Osteoblast (primary cell): ENCODE measurements around the gene BGLAP. TPM values are rescaled to one million over a fixed set of nuclear protein-coding genes. Genes with fewer than 3 reads are reported as not detected.

Source experiments
- DNase-seq: peaks from one replicate; pipeline ENCODE4 v3.0.0; 2011; ENCODE audit warnings: low spot score, mixed read lengths; ENCODE audit not compliant: insufficient read length; ENCODE audit errors: missing footprints
- H2AFZ ChIP-seq: 2 replicates; pipeline ENCODE4 v1.6.0; 2011; ENCODE audit warnings: mild to moderate bottlenecking, low read length
- H3K27ac ChIP-seq: 2 replicates; pipeline ENCODE4 v1.5.1; 2011; ENCODE audit warnings: mild to moderate bottlenecking, low read depth, low read length, moderate library complexity
- H3K27me3 ChIP-seq: 2 replicates; pipeline ENCODE4 v1.6.0; 2012; ENCODE audit warnings: mild to moderate bottlenecking, control low read depth, inconsistent platforms, low read length, moderate library complexity; ENCODE audit not compliant: insufficient read depth
- H3K36me3 ChIP-seq: 2 replicates; pipeline ENCODE4 v1.5.1; 2011; ENCODE audit warnings: mild to moderate bottlenecking, low read length, control low read depth, moderate library complexity; ENCODE audit not compliant: insufficient read depth
- H3K4me1 ChIP-seq: 2 replicates; pipeline ENCODE4 v1.5.1; 2011; ENCODE audit warnings: mild to moderate bottlenecking, low read length, control low read depth, moderate library complexity; ENCODE audit not compliant: insufficient read depth
- H3K4me2 ChIP-seq: 2 replicates; pipeline ENCODE4 v1.6.0; 2011; ENCODE audit warnings: mild to moderate bottlenecking, low read length; ENCODE audit not compliant: insufficient read depth
- H3K4me3 ChIP-seq: fragments of 200-600 bp; sonication (generic); 3 replicates; pipeline ENCODE4 v1.5.1; 2012; ENCODE audit warnings: mild to moderate bottlenecking, low read length, inconsistent platforms; ENCODE audit not compliant: insufficient read depth
- H3K79me2 ChIP-seq: 2 replicates; pipeline ENCODE4 v1.6.0; 2012; ENCODE audit warnings: mild to moderate bottlenecking, low read length, control low read depth, inconsistent platforms; ENCODE audit not compliant: insufficient read depth
- H3K9me3 ChIP-seq: 2 replicates; pipeline ENCODE4 v1.5.1; 2011; ENCODE audit warnings: low read depth, low read length, control low read depth
- H4K20me1 ChIP-seq: 2 replicates; pipeline ENCODE4 v1.6.0; 2012; ENCODE audit warnings: mild to moderate bottlenecking, low read length, control low read depth; ENCODE audit not compliant: insufficient read depth
- CTCF ChIP-seq: IDR thresholded peaks from 2 replicates; pipeline ENCODE4 v1.5.1; 2011; ENCODE audit warnings: mild to moderate bottlenecking, low read depth, low read length, moderate library complexity; ENCODE audit errors: extremely low read depth
- total RNA-seq: library from RNA; depleted of rRNA; stranded (reverse); fragments of >200 nt; gene quantifications from 2 replicates; pipeline ENCODE4 v1.2.3, GENCODE V29; 2012

Gene BGLAP
- total RNA-seq, 1 donor: 2.2 TPM

- Histone ChIP-seq H3K4me1 (peaks cover 9% of the 10 kb centered on the region), H3K4me3 (no peak overlapping the region), H3K4me2 (no peak overlapping the region), H3K27me3 (no peaks in the 10 kb centered on the region), H3K36me3 (peaks cover 38% of the 10 kb centered on the region), H4K20me1 (peaks cover 13% of the 10 kb centered on the region), H3K27ac (no peak overlapping the region), H3K79me2 (peaks cover 5% of the 10 kb centered on the region), H2AFZ (no peak overlapping the region), H3K9me3 (no peaks in the 10 kb centered on the region)
- no peak for TF ChIP-seq CTCF
- DNase-seq: no peak
Measured at GRCh38 chr1:156226116-156226538, 15.9 kb upstream of the BGLAP start.

GRCh38 chr1:156226782-156227181 lies 15.2 kb upstream of the BGLAP start:
- Histone ChIP-seq H3K4me1 (peaks cover 9% of the 10 kb centered on the region), H3K9me3 (no peaks in the 10 kb centered on the region), H2AFZ (no peak overlapping the region), H3K79me2 (peaks cover under 1% of the 10 kb centered on the region), H3K27ac (no peak overlapping the region), H3K4me3 (no peak overlapping the region), H4K20me1 (peaks cover 10% of the 10 kb centered on the region), H3K27me3 (no peaks in the 10 kb centered on the region), H3K36me3 (peaks cover 34% of the 10 kb centered on the region), H3K4me2 (no peak overlapping the region)
- TF ChIP-seq CTCF: no peak
- no peak for DNase-seq

- H2AFZ ChIP-seq: no peak overlapping the region
- H3K27ac ChIP-seq: no peak overlapping the region
- no peak for TF ChIP-seq CTCF
- no peaks in the 10 kb centered on the region for H3K79me2 ChIP-seq
- no peaks in the 10 kb centered on the region for H3K27me3 ChIP-seq
- H4K20me1 ChIP-seq: peaks cover 3% of the 10 kb centered on the region
- no peak overlapping the region for H3K4me3 ChIP-seq
- peaks cover 13% of the 10 kb centered on the region for H3K4me1 ChIP-seq
- no peaks in the 10 kb centered on the region for H3K9me3 ChIP-seq
- H3K4me2 ChIP-seq: no peak overlapping the region
- DNase-seq: no peak
- peaks cover 27% of the 10 kb centered on the region for H3K36me3 ChIP-seq
Measured at GRCh38 chr1:156228501-156228900, 13.5 kb upstream of the BGLAP start.

GRCh38 chr1:156229809-156230472 lies 12.0 kb upstream of the BGLAP start:
- H3K27ac ChIP-seq: no peak overlapping the region
- no peaks in the 10 kb centered on the region for H3K9me3 ChIP-seq
- H3K4me1 ChIP-seq: peaks cover 20% of the 10 kb centered on the region
- H3K36me3 ChIP-seq: peaks cover 22% of the 10 kb centered on the region
- H4K20me1 ChIP-seq: no peaks in the 10 kb centered on the region
- H3K4me2 ChIP-seq: no peak overlapping the region
- no peak overlapping the region for H3K4me3 ChIP-seq
- TF ChIP-seq CTCF: no peak
- H3K27me3 ChIP-seq: no peaks in the 10 kb centered on the region
- no peaks in the 10 kb centered on the region for H3K79me2 ChIP-seq
- DNase-seq: no peak
- H2AFZ ChIP-seq: no peak overlapping the region
